Limb (tissue), 2 donors: ENCODE measurements around the gene NUMA1.

Experiments
- DNase-seq, 2 donors: peaks; one replicate each; pipeline ENCODE4 v3.0.0-alpha.2; 2016; ENCODE audit errors: extremely low spot score in 2 of 2

Gene NUMA1

GRCh38 chr11:72002841-72003775 lies 77.2 kb downstream of the NUMA1 start:
- DNase-seq, result no peak

- peak in 1 of 2 donors; percentile 40 for DNase-seq
These were observed 78.3 kb downstream of the NUMA1 start for GRCh38 chr11:72001834-72002591.

- no peak for DNase-seq
These were observed 79.1 kb downstream of the NUMA1 start for GRCh38 chr11:72001285-72001684.

GRCh38 chr11:72000202-72000867 lies 80.0 kb downstream of the NUMA1 start:
- no peak for DNase-seq

GRCh38 chr11:71999798-72000197 lies 80.5 kb downstream of the NUMA1 start:
- DNase-seq, result no peak

GRCh38 chr11:71999362-71999761 lies 81.0 kb downstream of the NUMA1 start:
- DNase-seq, result no peak

- DNase-seq, result no peak
These were observed 81.6 kb downstream of the NUMA1 start, which contains the start of gene IL18BP for GRCh38 chr11:71998649-71999310. Gene IL18BP (plus strand): TSS chr11:71998909. CDS start chr11:71999985, 1,076 bp downstream.

GRCh38 chr11:71998061-71998460 lies 82.3 kb downstream of the NUMA1 start:
- no peak for DNase-seq

- DNase-seq, result no peak
These were observed 82.7 kb downstream of the NUMA1 start for GRCh38 chr11:71997594-71997993.

- no peak for DNase-seq
These were observed 83.4 kb downstream of the NUMA1 start for GRCh38 chr11:71996946-71997345.

GRCh38 chr11:71996517-71996916 lies 83.8 kb downstream of the NUMA1 start:
- DNase-seq, result no peak

GRCh38 chr11:71995726-71996291 lies 84.5 kb downstream of the NUMA1 start:
- no peak for DNase-seq

- no peak for DNase-seq
These were observed 85.6 kb downstream of the NUMA1 start for GRCh38 chr11:71994786-71995185.

GRCh38 chr11:71992136-71992730 lies 88.1 kb downstream of the NUMA1 start:
- no peak for DNase-seq

- no peak for DNase-seq
These were observed 88.8 kb downstream of the NUMA1 start for GRCh38 chr11:71991494-71991893.

- no peak for DNase-seq
These were observed 89.6 kb downstream of the NUMA1 start for GRCh38 chr11:71990701-71991100.

GRCh38 chr11:71988050-71988449 lies 92.3 kb downstream of the NUMA1 start:
- DNase-seq, result peak in 1 of 2 donors; percentile 19

GRCh38 chr11:71987521-71987920 lies 92.8 kb downstream of the NUMA1 start:
- DNase-seq, result no peak

- no peak for DNase-seq
These were observed 94.2 kb downstream of the NUMA1 start for GRCh38 chr11:71986131-71986530.

- DNase-seq, result no peak
These were observed 100.7 kb downstream of the NUMA1 start for GRCh38 chr11:71979602-71980001.

GRCh38 chr11:71979094-71979493 lies 101.2 kb downstream of the NUMA1 start:
- no peak for DNase-seq
